Ammon's horn (tissue), 1 donor: ENCODE data around the gene DGKA.
"Not testable (repeated sequence)": the region's sequence is repeated elsewhere in the genome, so short reads cannot be mapped to it uniquely, and the experiment has no call there.

Experiments
- DNase-seq: peaks from one replicate; pipeline ENCODE4 v3.0.0-alpha.2; 2016; ENCODE audit warnings: low spot score

The DGKA gene

GRCh38 chr12:55969356-55969755 lies 38.4 kb downstream of the DGKA start:
- DNase-seq = no peak

DNA sequence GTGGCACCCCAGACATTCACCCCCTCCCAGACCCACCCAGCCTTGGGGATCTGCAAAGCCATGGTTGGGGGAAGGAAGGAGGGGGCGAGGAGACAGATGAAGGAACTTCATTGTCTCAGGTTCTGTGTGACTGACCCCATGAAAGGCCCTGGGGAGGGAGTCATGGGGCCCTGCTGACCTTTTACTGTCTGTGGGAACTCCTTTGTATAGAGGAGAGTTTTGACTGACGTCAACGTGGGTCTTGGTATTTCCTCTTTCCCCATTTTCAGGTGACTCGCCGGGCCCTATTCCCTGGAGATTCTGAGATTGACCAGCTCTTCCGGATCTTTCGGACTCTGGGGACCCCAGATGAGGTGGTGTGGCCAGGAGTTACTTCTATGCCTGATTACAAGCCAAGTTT lies 39.8 kb downstream of the DGKA start:
- no peak for DNase-seq

GRCh38 chr12:55972042-55972441 lies 41.1 kb downstream of the DGKA start:
- DNase-seq = no peak

DNA sequence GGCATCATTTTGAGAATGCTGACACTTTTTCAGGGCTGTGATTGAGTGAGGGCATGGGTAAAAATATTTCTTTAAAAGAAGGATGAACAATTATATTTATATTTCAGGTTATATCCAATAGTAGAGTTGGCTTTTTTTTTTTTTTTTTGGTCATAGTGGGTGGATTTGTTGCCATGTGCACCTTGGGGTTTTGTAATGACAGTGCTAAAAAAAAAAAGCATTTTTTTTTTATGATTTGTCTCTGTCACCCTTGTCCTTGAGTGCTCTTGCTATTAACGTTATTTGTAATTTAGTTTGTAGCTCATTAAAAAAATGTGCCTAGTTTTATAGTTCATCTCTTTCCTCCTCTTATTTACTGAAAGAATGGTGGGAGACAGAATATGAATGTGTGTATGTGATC lies 41.5 kb downstream of the DGKA start:
- no peak for DNase-seq

- DNase-seq = peak; percentile 20
These were observed 42.1 kb downstream of the DGKA start for GRCh38 chr12:55972911-55973598.

DNA sequence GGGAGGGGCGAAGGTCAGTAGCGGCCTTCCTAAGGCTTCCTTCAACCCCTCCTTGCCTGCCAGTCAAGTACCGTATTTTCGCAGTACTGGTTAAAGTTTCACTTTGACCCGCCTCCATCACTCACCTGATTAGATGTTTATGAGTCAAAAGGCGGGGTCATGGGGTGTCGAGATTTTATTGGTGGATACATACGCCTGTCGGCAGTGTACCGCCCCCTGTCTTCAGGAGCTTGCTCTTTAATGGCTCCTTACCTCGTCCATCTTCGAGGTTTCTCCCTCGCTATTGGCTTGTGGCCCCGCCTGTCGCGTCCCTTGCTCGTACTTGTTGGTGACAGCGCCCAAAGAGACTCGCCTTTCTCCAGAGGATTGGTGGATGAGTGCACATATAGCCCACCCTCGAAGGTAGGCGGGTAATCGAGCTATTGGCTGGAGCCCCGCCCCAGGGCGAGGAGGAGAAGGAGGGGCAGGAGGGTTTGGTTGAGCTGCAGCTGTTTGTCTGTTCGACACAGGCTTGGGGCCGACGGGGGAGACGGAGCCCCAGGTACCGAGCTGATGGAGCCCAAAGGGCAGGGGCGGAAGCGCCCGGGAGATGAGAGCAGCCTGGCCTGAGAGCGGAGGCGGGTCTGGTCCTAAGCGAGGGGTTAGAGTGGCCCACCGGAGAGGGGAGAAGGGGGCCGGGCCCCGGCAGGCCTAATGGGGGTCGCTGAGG lies 42.8 kb downstream of the DGKA start, which contains the start of gene RAB5B:
Gene RAB5B, plus strand, starts transcription at position 480 of the 709 bp plus-strand sequence. CDS start 12,883 bp downstream, outside the sequence.
- peak; percentile 100 for DNase-seq

DNA sequence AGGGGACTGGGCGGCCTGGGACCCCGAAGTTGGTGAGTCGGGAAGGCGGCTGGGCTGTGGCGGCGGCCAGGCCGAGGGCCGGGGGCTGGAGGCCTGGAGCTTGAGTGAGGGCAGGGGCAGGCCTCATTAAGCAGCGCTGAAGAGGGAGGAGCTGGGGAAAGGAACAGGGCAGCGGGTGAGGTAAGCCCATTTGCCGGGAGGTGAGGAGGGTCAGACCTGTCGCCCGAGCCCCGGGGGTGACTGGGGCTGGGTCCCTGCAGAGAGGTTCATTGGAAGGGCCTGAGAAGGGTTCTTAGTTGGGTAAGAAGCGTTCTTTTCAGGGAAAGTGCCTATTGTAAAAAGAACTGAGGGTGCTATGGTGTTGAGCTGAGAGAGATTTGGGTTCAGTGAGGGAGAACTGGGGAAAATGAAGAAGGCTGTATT lies 43.4 kb downstream of the DGKA start:
- peak; percentile 54 for DNase-seq

DNA sequence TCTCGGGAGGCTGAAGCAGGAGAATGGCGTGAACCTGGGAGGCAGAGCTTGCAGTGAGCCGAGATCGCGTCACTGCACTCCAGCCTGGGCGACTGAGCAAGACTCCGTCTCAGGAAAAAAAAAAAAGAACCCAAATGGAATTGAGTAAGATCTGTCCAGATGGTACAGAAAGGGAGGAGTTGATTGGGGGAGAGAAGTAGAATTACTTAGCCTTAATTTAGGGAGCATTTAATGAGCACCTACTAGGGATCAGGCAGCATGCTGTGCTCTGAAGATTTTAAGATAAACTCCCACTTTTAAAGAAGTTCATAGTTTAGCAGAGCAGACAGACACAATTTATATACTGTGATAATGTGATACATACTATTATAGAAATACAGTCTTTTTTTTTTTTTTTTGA lies 47.4 kb downstream of the DGKA start:
- no peak for DNase-seq

DNA sequence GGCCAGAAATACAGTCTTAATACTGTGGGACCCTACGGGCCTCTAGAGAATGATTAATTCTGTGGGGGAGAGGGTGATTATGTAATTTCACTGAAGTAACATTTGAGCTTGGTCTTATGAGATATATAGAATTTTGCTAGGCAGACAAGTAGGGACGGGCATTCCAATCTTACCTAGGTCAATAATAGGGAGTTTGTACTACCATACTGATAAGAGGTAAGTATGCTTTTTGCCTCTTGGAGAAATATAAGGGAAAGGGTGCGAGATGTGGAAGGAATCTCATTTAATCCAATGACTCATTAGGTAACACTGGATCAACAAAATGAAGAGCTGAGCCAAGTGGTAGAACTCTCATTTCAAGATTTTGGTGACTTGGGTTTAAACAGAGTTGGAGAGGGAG lies 48.1 kb downstream of the DGKA start:
- no peak for DNase-seq

GRCh38 chr12:55981882-55982281 lies 50.9 kb downstream of the DGKA start:
- not testable (repeated sequence) for DNase-seq

DNA sequence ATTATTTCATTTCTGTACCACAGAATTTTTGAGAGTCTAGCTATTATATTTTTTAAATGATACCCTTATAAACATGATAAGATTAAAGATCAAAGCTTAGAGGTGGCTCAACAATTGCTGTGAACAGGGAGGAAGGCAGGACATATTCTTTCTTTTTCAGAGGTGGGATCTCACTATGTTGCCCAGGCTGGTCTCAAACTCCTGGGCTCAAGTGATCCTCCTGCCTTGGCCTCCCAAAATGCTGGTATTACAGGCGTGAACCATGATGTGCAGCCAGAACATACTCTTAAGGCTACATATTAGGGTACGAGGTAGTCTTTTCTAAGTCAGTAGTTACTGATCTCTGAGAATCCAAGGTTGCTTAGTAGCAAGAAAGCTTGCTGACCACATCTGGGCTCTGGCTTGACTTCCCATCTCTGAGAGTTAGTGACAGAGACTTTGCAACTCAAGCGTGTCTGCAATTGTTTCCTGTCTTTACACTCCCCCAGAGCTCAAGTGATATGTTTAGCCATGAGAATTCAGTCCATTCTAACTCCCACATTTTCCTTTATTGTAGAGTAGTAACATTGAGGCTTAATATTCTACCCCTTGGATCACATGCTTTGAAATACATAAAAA lies 51.5 kb downstream of the DGKA start:
- DNase-seq = no peak

DNA sequence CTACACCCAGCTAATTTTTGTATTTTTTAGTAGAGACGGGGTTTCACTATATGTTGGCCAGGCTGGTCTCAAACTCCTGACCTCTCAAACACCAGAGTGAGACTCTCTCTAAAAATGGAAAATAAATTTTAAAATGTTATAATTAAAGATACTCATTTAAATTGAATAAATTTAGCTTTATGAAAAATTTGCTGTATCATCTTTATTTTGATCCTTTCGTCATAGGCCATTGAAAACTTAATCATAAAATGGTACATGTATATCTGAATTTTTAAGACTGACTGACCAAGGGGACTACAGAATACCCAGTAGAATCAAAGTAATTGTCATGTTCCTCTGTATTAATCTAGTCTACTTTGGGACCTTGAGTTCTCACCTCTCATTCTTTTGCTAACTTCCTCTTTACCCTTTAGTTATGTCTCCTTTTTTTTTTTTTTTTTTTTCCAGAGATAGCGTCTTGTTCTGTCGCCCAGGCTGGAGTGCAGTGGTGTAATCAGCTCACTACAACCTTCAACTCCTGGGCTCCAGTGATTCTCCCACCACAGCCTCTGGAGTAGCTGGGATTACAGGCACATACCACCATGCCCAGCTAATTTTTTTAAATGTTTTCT lies 52.4 kb downstream of the DGKA start:
- DNase-seq = no peak

DNA sequence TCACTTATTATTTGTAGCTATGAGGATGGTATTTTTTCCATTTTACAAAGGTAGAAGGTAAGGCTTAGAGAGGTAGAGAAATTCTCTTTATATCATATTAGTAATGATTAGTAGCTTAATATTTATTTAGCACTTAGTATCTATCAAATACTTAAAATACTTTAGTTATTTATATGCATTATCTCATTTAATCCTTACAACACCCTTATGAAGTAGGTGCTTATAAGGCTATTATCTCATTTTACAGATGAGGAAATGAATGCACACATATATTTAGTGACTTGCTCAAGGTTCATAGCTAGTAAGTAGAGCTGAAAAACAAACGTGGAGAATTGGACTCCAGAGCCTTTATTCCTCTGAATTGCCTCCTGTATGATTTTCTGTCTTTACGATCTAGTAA lies 53.9 kb downstream of the DGKA start:
- DNase-seq = no peak

- DNase-seq = no peak
These were observed 54.4 kb downstream of the DGKA start for GRCh38 chr12:55985341-55985740.

- DNase-seq = not testable (repeated sequence)
These were observed 55.0 kb downstream of the DGKA start for GRCh38 chr12:55985976-55986375.

GRCh38 chr12:55991110-55991509 lies 60.1 kb downstream of the DGKA start:
- no peak for DNase-seq

GRCh38 chr12:55993230-55993853 lies 62.4 kb downstream of the DGKA start:
- no peak for DNase-seq

DNA sequence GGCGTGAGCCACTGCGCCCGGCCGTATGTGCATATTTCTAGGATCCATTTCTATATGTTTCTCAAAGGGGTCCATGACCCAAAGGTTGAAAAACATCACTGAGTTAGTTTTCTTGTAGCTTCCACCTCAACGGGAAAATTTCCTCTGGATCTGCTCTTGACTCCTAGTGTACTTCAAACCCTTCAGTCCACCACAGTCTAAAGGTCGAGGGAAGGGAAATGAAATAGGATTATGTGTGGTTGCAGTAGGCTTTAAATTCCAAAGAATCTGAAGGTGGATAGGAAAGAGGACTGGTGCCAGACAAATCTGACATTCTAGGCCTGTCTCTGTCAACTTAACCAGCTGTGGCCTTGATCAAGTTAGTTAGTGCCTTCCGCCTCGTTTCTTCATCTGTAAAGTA lies 64.4 kb downstream of the DGKA start:
- DNase-seq = no peak

DNA sequence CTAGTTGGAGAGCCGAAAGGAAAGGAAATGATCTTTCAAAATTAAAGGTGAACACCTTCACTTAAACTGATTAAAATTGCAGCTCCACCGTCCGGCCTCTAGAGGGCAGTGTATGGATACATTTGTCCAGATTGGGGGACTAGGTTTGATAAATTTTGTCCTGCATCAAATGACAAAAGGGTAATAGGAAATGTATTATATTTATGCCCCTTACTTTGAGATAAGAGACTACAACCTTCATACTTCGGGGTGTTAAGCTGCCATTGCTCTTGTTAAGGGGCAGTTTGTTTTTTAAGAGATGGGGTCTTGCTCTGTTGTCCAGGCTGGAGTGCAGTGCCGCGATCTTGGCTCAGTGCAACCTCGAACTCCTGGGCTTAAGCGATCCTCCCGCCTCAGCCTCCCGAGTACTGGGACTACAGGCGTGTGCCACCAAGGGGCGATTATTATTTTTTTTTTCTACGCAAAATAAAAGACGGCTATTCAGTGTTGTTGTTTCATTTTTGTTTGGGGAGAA lies 65.3 kb downstream of the DGKA start:
- peak; percentile 72 for DNase-seq

- peak; percentile 99 for DNase-seq
These were observed 66.0 kb downstream of the DGKA start, which contains the start of gene SUOX for GRCh38 chr12:55996715-55997534. TSS of gene SUOX (plus strand) at chr12:55997276. CDS start at chr12:56002222, 4,946 bp downstream.

DNA sequence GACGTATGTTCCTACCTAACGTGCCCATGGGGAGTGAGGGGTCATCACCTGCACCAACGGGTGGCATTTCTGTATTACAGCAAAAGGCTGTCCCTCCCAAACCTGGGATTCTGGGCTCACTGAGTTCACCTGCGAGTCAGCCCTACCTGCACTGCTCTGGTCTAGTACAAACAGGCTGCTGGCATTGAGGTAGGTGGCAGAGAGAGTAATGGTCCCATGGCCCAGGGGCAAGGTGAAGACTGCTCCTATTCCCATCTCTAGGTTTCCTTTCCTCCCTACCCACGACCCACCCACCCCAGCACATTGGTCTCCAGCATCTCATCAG lies 66.5 kb downstream of the DGKA start:
- DNase-seq = no peak
